ENCODE measurements around the gene ATAD3C. TPM values are rescaled to one million over a fixed set of nuclear protein-coding genes. Genes with fewer than 3 reads are reported as not detected.
"Not testable (repeated sequence)": the region's sequence is repeated elsewhere in the genome, so short reads cannot be mapped to it uniquely, and the experiment has no call there.

Gene ATAD3C
- total RNA-seq, 1 experiment from 2014 or later: not detected

- peaks cover 11% of the 10 kb centered on the region for H3K36me3 ChIP-seq (ENCODE audit: insufficient read depth, low read length)
- not testable (repeated sequence) for H3K79me2 ChIP-seq (ENCODE audit: low read length); H3K4me1 ChIP-seq (ENCODE audit: low read length); H4K20me1 ChIP-seq (ENCODE audit: insufficient read depth, low read depth, low read length); H3K9me2 ChIP-seq (replicated peaks; ENCODE audit: insufficient read depth, low read length); H3K27me3 ChIP-seq (ENCODE audit: low read length); H2AFZ ChIP-seq (ENCODE audit: low read length); H3K9me3 ChIP-seq (ENCODE audit: low read length)
- H3K4me3 ChIP-seq (ENCODE audit: low read length): peak overlapping the region; percentile 39; the same call in 1 of the 2 replicates
- peak overlapping the region; percentile 56 for H3K27ac ChIP-seq (ENCODE audit: low read length)
- DNase-seq: peak; percentile 63
- peak overlapping the region; percentile 60 for H3K4me2 ChIP-seq (ENCODE audit: low read depth, low read length, poor library complexity, severe bottlenecking)
- H3K9ac ChIP-seq (ENCODE audit: low read length): peak overlapping the region; percentile 53; the same call in 1 of the 2 replicates
These were observed 55.9 kb downstream of the ATAD3C start for GRCh38 chr1:1505366-1505798.

- H3K4me1 ChIP-seq (ENCODE audit: low read length): peaks cover 12% of the 10 kb centered on the region
- H3K9ac ChIP-seq (ENCODE audit: low read length): 0 out of 2 replicates have a peak overlapping the region, but pooled peaks have one; percentile 16
- H3K79me2 ChIP-seq (ENCODE audit: low read length); H4K20me1 ChIP-seq (ENCODE audit: insufficient read depth, low read depth, low read length); H3K27ac ChIP-seq (ENCODE audit: low read length); H3K27me3 ChIP-seq (ENCODE audit: low read length); H2AFZ ChIP-seq (ENCODE audit: low read length); DNase-seq; H3K9me2 ChIP-seq (replicated peaks; ENCODE audit: insufficient read depth, low read length); H3K9me3 ChIP-seq (ENCODE audit: low read length); H3K4me3 ChIP-seq (ENCODE audit: low read length): not testable (repeated sequence)
- peak overlapping the region; percentile 60 for H3K4me2 ChIP-seq (ENCODE audit: low read depth, low read length, poor library complexity, severe bottlenecking)
- H3K36me3 ChIP-seq (ENCODE audit: insufficient read depth, low read length): peaks cover 11% of the 10 kb centered on the region
These were observed 56.3 kb downstream of the ATAD3C start for GRCh38 chr1:1505801-1506200.

- Histone ChIP-seq H2AFZ (ENCODE audit: low read length) (no peak overlapping the region), H3K9me2 (replicated peaks; ENCODE audit: insufficient read depth, low read length) (no peaks in the 10 kb centered on the region), H4K20me1 (ENCODE audit: insufficient read depth, low read depth, low read length) (no peaks in the 10 kb centered on the region), H3K27me3 (ENCODE audit: low read length) (no peaks in the 10 kb centered on the region), H3K79me2 (ENCODE audit: low read length) (peaks cover 3% of the 10 kb centered on the region; the same call in 1 of the 2 replicates), H3K9me3 (ENCODE audit: low read length) (no peaks in the 10 kb centered on the region; the same call in 1 of the 2 replicates), H3K4me2 (ENCODE audit: low read depth, low read length, poor library complexity, severe bottlenecking) (no peak overlapping the region), H3K36me3 (ENCODE audit: insufficient read depth, low read length) (peaks cover 11% of the 10 kb centered on the region), H3K4me3 (ENCODE audit: low read length) (no peak overlapping the region), H3K9ac (ENCODE audit: low read length) (no peak overlapping the region), H3K4me1 (ENCODE audit: low read length) (peaks cover 17% of the 10 kb centered on the region), H3K27ac (ENCODE audit: low read length) (no peak overlapping the region)
- no peak for DNase-seq
These were observed 57.8 kb downstream of the ATAD3C start for GRCh38 chr1:1507305-1507704.

- not testable (repeated sequence) for H3K4me3 ChIP-seq (ENCODE audit: low read length); DNase-seq; H3K9ac ChIP-seq (ENCODE audit: low read length); H3K27me3 ChIP-seq (ENCODE audit: low read length); H3K9me3 ChIP-seq (ENCODE audit: low read length); H3K27ac ChIP-seq (ENCODE audit: low read length); H3K9me2 ChIP-seq (replicated peaks; ENCODE audit: insufficient read depth, low read length); H2AFZ ChIP-seq (ENCODE audit: low read length); H4K20me1 ChIP-seq (ENCODE audit: insufficient read depth, low read depth, low read length); H3K4me2 ChIP-seq (ENCODE audit: low read depth, low read length, poor library complexity, severe bottlenecking)
- peaks cover 13% of the 10 kb centered on the region for H3K79me2 ChIP-seq (ENCODE audit: low read length)
- peaks cover 23% of the 10 kb centered on the region for H3K4me1 ChIP-seq (ENCODE audit: low read length)
- peaks cover 11% of the 10 kb centered on the region for H3K36me3 ChIP-seq (ENCODE audit: insufficient read depth, low read length)
These were observed 59.4 kb downstream of the ATAD3C start for GRCh38 chr1:1508775-1509464.

GRCh38 chr1:1509465-1509850 lies 60.0 kb downstream of the ATAD3C start:
- H2AFZ ChIP-seq (ENCODE audit: low read length); H3K9me3 ChIP-seq (ENCODE audit: low read length); H3K9ac ChIP-seq (ENCODE audit: low read length); H3K27ac ChIP-seq (ENCODE audit: low read length); H3K4me2 ChIP-seq (ENCODE audit: low read depth, low read length, poor library complexity, severe bottlenecking); H3K27me3 ChIP-seq (ENCODE audit: low read length); H4K20me1 ChIP-seq (ENCODE audit: insufficient read depth, low read depth, low read length); DNase-seq; H3K4me3 ChIP-seq (ENCODE audit: low read length); H3K9me2 ChIP-seq (replicated peaks; ENCODE audit: insufficient read depth, low read length): not testable (repeated sequence)
- Histone ChIP-seq H3K4me1 (ENCODE audit: low read length) (peaks cover 22% of the 10 kb centered on the region), H3K79me2 (ENCODE audit: low read length) (peaks cover 13% of the 10 kb centered on the region), H3K36me3 (ENCODE audit: insufficient read depth, low read length) (peaks cover 11% of the 10 kb centered on the region)

GRCh38 chr1:1510912-1511532 lies 61.5 kb downstream of the ATAD3C start:
- H3K27me3 ChIP-seq (ENCODE audit: low read length): no peaks in the 10 kb centered on the region
- H4K20me1 ChIP-seq (ENCODE audit: insufficient read depth, low read depth, low read length): 0 out of 2 replicates have a peak, but pooled peaks cover 3% of the 10 kb centered on the region
- no peaks in the 10 kb centered on the region for H3K9me2 ChIP-seq (replicated peaks; ENCODE audit: insufficient read depth, low read length)
- H3K27ac ChIP-seq (ENCODE audit: low read length): peak overlapping the region; percentile 80
- peak overlapping the region; percentile 93 for H3K9ac ChIP-seq (ENCODE audit: low read length)
- H3K4me1 ChIP-seq (ENCODE audit: low read length): peaks cover 14% of the 10 kb centered on the region
- peaks cover 25% of the 10 kb centered on the region for H3K79me2 ChIP-seq (ENCODE audit: low read length)
- peak overlapping the region; percentile 89 for H3K4me3 ChIP-seq (ENCODE audit: low read length)
- H3K36me3 ChIP-seq (ENCODE audit: insufficient read depth, low read length): peaks cover 11% of the 10 kb centered on the region
- peak overlapping the region; percentile 98 for H3K4me2 ChIP-seq (ENCODE audit: low read depth, low read length, poor library complexity, severe bottlenecking)
- H3K9me3 ChIP-seq (ENCODE audit: low read length): no peaks in the 10 kb centered on the region; the same call in 1 of the 2 replicates
- peak overlapping the region; percentile 38; the same call in 1 of the 2 replicates for H2AFZ ChIP-seq (ENCODE audit: low read length)
- peak; percentile 80 for DNase-seq

- peak; percentile 98 for DNase-seq
- Histone ChIP-seq H3K4me3 (ENCODE audit: low read length) (peak within 1 kb of the TSS; percentile 89), H3K27ac (ENCODE audit: low read length) (peak within 1 kb of the TSS; percentile 80), H4K20me1 (ENCODE audit: insufficient read depth, low read depth, low read length) (0 out of 2 replicates have a peak, but pooled peaks cover 3% of the 10 kb centered on the region), H2AFZ (ENCODE audit: low read length) (peak within 1 kb of the TSS; percentile 38; the same call in 1 of the 2 replicates), H3K9me2 (replicated peaks; ENCODE audit: insufficient read depth, low read length) (no peaks in the 10 kb centered on the region), H3K4me1 (ENCODE audit: low read length) (peaks cover 14% of the 10 kb centered on the region), H3K9ac (ENCODE audit: low read length) (peak within 1 kb of the TSS; percentile 93), H3K27me3 (ENCODE audit: low read length) (no peaks in the 10 kb centered on the region), H3K79me2 (ENCODE audit: low read length) (peaks cover 25% of the 10 kb centered on the region), H3K4me2 (ENCODE audit: low read depth, low read length, poor library complexity, severe bottlenecking) (peak within 1 kb of the TSS; percentile 98), H3K36me3 (ENCODE audit: insufficient read depth, low read length) (peaks cover 7% of the 10 kb centered on the region), H3K9me3 (ENCODE audit: low read length) (no peaks in the 10 kb centered on the region; the same call in 1 of the 2 replicates)
These were observed 62.2 kb downstream of the ATAD3C start, which contains the start of gene ATAD3A for GRCh38 chr1:1511533-1512285. ATAD3A (plus strand) TSS chr1:1512162; CDS start chr1:1512269, 107 bp downstream.

- not testable (repeated sequence) for H4K20me1 ChIP-seq (ENCODE audit: insufficient read depth, low read depth, low read length); H3K9me3 ChIP-seq (ENCODE audit: low read length); H3K36me3 ChIP-seq (ENCODE audit: insufficient read depth, low read length); H3K27me3 ChIP-seq (ENCODE audit: low read length); H2AFZ ChIP-seq (ENCODE audit: low read length); H3K27ac ChIP-seq (ENCODE audit: low read length); H3K9me2 ChIP-seq (replicated peaks; ENCODE audit: insufficient read depth, low read length)
- H3K4me2 ChIP-seq (ENCODE audit: low read depth, low read length, poor library complexity, severe bottlenecking): peak overlapping the region; percentile 50
- DNase-seq: peak; percentile 41
- H3K79me2 ChIP-seq (ENCODE audit: low read length): peaks cover 25% of the 10 kb centered on the region
- peaks cover 14% of the 10 kb centered on the region for H3K4me1 ChIP-seq (ENCODE audit: low read length)
- H3K9ac ChIP-seq (ENCODE audit: low read length): peak overlapping the region; percentile 93
- H3K4me3 ChIP-seq (ENCODE audit: low read length): peak overlapping the region; percentile 89; the same call in 1 of the 2 replicates
These were observed 62.9 kb downstream of the ATAD3C start for GRCh38 chr1:1512425-1512824.

Measured in Karpas-422 (cell line).